ENCODE data around the gene SPPL2B. TPM values are rescaled to one million over a fixed set of nuclear protein-coding genes. Genes with fewer than 3 reads are reported as not detected.
"Not testable (repeated sequence)": the region's sequence is repeated elsewhere in the genome, so short reads cannot be mapped to it uniquely, and the experiment has no call there.

The SPPL2B gene, protein sequence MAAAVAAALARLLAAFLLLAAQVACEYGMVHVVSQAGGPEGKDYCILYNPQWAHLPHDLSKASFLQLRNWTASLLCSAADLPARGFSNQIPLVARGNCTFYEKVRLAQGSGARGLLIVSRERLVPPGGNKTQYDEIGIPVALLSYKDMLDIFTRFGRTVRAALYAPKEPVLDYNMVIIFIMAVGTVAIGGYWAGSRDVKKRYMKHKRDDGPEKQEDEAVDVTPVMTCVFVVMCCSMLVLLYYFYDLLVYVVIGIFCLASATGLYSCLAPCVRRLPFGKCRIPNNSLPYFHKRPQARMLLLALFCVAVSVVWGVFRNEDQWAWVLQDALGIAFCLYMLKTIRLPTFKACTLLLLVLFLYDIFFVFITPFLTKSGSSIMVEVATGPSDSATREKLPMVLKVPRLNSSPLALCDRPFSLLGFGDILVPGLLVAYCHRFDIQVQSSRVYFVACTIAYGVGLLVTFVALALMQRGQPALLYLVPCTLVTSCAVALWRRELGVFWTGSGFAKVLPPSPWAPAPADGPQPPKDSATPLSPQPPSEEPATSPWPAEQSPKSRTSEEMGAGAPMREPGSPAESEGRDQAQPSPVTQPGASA
- total RNA-seq: 48.0 TPM

DNA sequence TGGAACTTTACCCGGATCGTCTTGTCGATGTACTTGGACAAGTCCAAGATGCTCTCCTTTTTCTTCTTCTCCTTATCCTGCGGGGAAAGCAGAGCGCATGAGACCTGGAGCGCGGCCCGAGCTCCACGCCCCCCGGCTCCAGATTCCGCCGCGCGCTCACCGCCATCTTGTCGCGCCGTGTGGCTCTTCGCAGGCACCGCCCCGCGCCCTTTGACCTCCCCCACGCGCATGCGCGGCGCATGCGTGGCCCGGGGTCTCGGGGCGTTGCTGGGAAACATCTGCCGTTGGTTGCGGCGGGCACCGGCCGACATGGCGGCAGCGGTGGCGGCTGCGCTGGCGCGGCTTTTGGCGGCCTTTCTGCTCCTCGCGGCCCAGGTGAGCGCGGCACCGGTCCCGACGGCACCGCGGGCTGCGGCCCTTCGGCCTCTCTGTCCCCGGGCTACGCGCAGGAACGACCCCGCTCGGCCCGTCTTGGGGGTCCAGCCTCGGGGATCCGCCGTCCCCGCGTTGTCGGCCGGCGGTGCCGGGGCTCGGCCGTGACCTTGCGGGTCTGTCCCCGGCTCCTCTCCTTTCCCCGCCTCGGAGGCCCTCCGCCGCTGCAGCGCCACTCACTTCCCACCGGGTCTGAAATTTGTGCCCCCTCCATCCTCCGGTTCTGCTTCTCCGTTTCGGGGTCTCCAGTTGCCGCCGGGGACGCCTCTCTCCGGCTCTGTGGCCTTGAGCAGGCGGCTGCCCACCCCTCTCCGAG is at the start of gene SPPL2B, which contains the start of gene LSM7:
Gene SPPL2B (plus strand): TSS at position 284 of the 748 bp plus-strand sequence. CDS start 26 bp downstream, at position 310.
Gene LSM7 (minus strand): TSS at position 186 of the 748 bp plus-strand sequence. CDS start 20 bp downstream, at position 166.
- ATAC-seq (peak; percentile 96), DNase-seq (ENCODE audit: low spot score) (peak; percentile 95)
- intact Hi-C loops (cut with DNase I): no loop called here

DNA sequence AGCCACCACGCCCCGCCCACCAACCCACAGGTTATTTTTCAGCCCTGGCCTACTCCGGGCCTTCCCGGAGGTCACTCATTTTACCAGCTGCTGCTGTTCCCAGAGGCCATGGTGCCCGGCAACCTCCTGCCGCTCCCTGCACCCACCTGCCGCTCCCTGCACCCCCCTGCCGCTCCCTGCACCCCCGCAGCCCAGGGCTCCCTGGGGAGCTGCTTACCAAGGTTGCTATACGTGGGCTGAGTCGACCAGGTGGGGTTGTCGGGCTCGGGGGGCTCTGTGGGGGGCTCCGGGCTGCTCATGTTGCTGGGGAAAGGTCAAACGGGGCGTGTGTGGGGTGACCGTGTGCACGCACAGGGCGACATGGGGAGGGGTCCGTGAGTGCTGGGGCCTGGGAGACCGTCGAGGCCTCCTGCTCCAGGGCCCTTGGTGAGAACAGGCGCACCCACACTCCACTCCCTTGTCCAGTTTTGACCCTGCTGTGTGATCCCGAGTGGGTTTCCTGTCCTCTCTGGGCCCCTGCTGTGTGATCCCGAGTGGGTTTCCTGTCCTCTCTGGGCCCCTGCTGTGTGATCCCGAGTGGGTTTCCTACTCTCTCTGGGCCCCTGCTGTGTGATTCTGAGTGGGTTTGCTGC is 47.7 kb upstream of the SPPL2B start:
- ATAC-seq (no peak), DNase-seq (ENCODE audit: low spot score) (no peak)
- intact Hi-C loops (cut with DNase I): no loop called here

- intact Hi-C loops (cut with DNase I): not testable (repeated sequence)
Observed at GRCh38 chr19:2281265-2282061, 47.0 kb upstream of the SPPL2B start.

DNA sequence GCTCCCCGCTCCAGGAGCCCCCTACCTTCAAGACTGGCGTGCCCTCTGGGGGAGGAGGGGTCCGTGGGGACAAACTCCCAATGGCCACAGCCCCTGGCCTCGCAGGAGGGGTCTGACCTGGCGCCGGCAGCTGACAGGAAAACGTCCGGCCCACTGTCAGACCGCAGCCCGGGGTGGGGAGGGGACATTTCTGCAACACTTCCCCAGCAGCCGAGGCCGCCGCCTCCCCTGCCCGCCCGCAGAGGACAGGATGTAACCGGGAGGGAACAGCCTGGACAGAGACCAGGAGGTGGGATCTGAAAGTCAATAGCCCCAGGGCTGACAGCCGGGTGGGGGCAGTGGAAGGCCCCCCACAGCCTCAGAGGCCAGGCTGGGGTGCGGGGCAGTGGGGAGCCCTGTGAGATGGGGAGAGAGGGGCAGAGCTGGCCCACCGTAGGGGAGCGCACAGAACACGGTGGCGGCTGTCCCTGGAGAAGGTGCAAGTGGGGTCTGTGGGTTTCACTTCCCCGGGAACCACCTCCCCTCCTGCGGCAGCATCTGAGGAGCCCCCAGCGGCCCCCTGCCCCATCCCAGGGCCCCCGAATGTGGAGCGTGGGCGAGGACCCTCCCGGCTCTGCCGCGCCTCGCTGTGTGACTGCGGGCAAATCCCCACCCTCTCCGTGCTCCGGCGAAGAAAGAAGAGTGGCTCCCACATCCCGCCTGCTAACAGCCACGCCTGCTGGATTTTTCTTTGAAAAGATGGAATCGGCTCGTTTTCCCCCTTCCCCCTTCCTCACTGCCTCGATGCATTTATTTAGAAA is 46.2 kb upstream of the SPPL2B start, which contains the start of gene PEAK3:
Gene PEAK3 (minus strand): TSS at position 114 of the 800 bp plus-strand sequence. CDS start 1,244 bp downstream, outside the sequence.
- intact Hi-C loops (cut with DNase I): no loop called here
- peak; percentile 90 for ATAC-seq
- peak; percentile 81 for DNase-seq (ENCODE audit: low spot score)

More at GRCh38 chr19:2281265-2282061, 47.0 kb upstream of the SPPL2B start:
- DNase-seq (ENCODE audit: low spot score): not testable (repeated sequence)
- peak; percentile 3 for ATAC-seq

GRCh38 chr19:2282862-2283237 is 45.6 kb upstream of the SPPL2B start:
- DNase-seq (ENCODE audit: low spot score) (no peak), ATAC-seq (no peak)
- intact Hi-C loops (cut with DNase I): no loop called here

DNA sequence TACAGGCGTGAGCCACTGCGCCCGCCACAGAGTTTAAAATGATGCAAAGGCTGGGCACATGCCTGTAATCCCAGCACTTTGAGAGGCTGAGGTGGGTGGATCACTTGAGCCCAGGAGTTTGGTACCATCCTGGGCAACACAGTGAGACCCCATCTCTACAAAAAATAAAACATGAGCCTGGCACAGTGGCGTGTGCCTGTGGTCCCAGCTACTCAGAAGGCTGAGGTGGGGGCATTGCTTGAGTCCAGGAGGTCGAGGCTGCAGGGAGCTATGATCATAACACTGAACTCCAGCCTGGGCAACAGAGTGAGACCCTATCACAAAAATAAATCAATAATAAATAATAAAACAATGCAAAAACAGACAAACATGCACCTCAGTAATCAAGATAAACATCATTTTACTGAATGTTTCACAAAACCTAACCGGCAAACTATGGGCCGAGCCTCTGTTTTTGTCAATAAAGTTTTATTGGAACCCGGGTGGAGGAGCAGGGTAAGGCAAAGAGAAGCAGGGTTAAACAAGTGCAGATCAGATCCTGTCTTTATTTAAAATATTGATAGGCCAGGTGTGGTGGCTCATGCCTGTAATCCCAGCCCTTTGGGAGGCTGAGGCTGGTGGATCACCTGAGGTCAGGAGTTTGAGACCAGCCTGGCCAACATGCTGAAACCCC is 44.5 kb upstream of the SPPL2B start:
- intact Hi-C loops (cut with DNase I): no loop called here
- DNase-seq (ENCODE audit: low spot score) (no peak), ATAC-seq (no peak)

DNA sequence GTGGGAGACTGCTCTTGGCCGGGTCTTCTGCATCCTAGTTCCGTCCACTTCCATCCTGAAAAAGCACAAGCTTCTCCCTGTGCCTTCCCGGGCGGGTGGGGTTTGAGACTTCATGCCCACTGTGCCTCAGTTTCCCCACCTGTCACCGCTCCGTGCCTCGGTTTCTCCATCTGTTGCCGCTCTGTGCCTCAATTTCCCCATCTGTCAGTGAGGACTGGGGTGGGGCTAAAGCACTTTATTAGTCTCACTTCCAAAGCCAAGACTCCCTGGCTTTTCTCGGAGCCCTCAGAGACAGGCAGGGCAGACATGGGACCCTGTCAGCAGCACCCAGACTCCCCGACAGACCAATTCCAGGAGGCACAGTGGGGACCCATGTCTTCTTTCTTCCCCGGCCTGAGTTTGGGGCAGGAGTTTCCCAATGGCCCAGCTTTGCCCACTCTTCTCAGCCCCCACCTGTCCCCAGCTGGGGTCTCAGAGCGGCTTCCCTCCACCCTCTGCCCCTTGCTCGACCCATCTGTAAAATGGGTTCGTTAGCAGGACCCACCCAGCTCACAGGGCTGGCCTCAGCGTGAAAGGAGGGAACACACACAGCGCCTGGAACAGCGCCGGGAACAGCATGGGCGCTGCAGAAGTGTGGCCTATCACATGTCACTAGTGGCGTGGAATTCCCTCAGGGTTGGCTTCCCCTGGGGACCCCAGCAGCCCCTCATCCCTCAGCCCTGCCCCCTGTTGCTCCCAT is 41.9 kb upstream of the SPPL2B start:
- ATAC-seq: no peak
- intact Hi-C loops (cut with DNase I): no loop called here
- no peak for DNase-seq (ENCODE audit: low spot score)

- no peak for DNase-seq (ENCODE audit: low spot score)
- ATAC-seq: peak; percentile 12
- intact Hi-C loops (cut with DNase I): no loop called here
Observed at GRCh38 chr19:2287585-2288337, 40.7 kb upstream of the SPPL2B start.

DNA sequence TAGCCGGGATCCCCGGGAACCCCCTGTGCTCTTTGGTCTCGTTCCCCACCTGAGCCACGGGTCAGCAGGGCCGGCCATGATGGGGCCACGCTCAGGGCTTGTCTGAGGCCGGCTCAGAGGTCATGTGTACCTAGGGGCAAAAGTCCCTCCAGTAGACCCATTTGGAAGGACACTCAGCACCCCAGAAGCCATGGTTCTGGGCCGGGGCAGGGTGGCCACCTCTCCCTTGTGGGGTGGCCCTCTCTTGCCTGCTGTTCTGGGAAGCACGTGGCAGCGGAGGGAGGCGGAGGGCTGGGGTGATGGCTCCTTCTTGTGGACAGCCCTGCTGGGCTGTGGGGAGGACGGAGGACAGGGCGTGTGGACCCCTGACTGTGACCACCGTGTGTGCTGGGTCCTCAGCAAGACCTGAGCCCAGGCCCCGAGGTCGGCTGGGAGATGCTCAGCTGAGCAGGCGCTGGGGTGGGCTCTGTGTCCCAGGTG is 40.1 kb upstream of the SPPL2B start:
- ATAC-seq (peak; percentile 9), DNase-seq (ENCODE audit: low spot score) (no peak)
- intact Hi-C loops (cut with DNase I): no loop called here

- peak; percentile 5 for ATAC-seq
- no peak for DNase-seq (ENCODE audit: low spot score)
- intact Hi-C loops (cut with DNase I): no loop called here
Observed at GRCh38 chr19:2288818-2289713, 39.4 kb upstream of the SPPL2B start.

DNA sequence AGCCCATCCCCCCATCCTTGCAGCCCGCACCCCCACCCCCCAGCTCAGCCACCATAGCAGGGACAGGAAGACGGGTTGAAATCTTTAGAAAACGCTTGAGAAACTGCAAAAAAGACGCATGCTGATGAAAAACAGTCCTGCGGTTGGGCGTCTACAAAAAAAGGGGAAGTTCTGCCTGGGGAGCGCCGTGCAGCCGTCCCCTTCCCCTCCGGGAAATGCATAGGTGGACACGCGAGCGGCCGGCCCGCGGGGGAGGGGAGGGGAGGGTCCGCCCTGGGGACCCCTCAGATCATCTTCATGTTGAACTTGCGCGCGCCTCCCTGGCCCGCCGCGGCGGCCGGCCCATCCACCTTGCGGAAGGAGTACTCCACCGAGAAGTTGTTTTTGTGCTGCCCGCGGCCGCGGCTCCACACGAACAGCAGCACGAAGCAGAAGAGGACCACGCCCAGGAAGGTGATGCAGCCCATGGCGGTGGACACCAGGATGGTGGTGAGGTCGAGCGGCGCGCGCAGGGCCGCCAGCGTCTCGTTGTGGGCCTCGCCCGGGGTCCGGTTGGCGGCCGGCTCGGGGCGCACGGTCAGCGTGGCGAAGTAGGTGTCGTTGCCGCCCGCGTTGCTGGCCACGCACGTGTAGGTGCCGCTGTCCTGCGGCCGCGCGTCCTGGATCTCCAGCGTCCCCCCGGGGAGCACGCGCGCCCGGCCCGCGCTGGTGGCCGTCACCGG is 38.6 kb upstream of the SPPL2B start:
- DNase-seq (ENCODE audit: low spot score): no peak
- intact Hi-C loops (cut with DNase I): no loop called here
- peak; percentile 19 for ATAC-seq

DNA sequence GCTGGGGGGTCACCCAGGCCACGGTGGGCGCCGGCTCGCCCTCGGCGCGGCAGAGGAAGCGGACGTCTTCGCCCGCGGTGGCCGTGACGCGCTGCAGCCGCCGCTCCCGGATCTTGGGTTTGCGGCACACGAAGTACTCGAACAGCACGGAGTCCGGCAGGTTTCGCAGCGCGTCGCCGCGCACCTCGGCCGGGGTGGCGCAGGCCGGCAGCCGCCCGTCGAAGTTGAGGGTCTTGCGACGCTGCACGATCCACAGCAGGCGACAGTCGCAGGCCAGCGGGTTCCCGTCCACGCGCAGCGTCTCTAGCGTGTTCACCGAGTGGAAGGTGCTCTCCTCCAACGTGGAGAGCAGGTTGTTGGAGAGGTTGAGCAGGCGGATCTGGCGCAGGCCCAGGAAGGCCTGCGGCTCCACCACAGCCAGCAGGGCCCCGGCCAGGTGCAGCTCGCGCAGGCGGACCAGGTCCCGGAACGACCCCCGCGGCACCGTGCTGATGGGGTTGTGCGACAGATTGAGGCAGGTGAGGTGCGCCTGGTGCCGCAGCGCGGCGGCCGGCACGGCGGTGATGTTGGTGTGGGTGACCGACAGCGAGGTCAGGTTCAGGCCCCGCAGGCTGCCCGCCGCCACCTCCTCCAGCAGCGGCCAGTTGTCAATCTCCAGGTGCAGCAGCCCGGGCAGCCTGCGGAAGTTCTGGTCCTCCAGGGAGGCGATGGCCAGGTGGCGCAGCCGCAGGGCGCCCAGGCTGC is 37.9 kb upstream of the SPPL2B start:
- ATAC-seq (no peak), DNase-seq (ENCODE audit: low spot score) (no peak)
- intact Hi-C loops (cut with DNase I): no loop called here

DNA sequence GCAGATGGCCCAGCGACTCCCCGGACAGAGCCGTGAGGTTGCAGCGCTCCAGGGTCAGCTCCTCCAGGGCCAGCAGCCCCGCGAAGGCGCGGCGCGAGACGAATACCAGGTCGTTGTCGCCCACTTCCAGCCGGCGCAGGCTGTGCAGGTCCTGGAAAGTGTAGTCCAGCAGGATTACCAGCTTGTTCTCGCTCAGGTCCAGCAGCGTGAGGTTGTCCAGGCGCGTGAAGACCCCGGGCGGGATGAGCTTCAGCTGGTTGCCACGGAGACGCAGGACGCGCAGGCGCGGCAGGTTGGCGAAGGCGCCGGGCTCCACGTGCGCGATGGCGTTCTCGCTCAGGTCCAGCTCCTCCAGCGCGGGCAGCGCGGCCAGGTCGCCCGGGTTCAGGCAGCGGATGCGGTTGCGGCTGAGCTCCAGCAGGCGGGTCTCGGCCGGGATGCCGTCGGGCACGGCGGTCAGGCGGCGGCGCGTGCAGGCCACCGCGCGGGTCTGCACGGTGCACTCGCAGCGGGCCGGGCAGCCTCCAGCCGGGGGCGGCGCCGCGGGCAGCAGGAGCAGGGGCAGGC is 37.2 kb upstream of the SPPL2B start:
- ATAC-seq: no peak
- intact Hi-C loops (cut with DNase I): no loop called here
- no peak for DNase-seq (ENCODE audit: low spot score)
